Pancreas (tissue), 10 donors: Measurements from ENCODE around the gene CDH13. TPM values are rescaled to one million over a fixed set of nuclear protein-coding genes. Genes with fewer than 3 reads are reported as not detected.

ENCODE experiments used
- ATAC-seq, 4 donors: fragments of 200-7000 bp; cut with Tn5 transposase; one replicate each; pipeline versions ENCODE4 v1.8.0 to v1.9.1; 2020; ENCODE audit warnings: mild to moderate bottlenecking in 4 of 4, moderate library complexity in 4 of 4
- DNase-seq, 6 donors: peaks; one replicate each; pipeline ENCODE4 v3.0.0-alpha.2; 2020
- FAIRE-seq: peaks from 2 replicates; lab custom pipeline; 2012; peaks lifted over from hg19 to GRCh38; lab: Jason Lieb, UNC
- H3K27ac ChIP-seq, 4 donors: fragments of 200-600 bp; sonication (generic); 1 replicate in 3 of 4; 2 replicates in 1 of 4; pipeline versions ENCODE4 v1.5.0 to v1.8.0; 2020
- H3K27me3 ChIP-seq, 4 donors: fragments of 200-600 bp; one replicate each; pipeline ENCODE4 v1.8.0; 2021
- H3K36me3 ChIP-seq, 3 donors: fragments of 200-600 bp; sonication (generic) in 1 of 3; one replicate each; pipeline versions ENCODE4 v1.5.0 to v1.8.0; 2020 to 2021
- H3K4me1 ChIP-seq, 3 donors: fragments of 200-600 bp; one replicate each; pipeline ENCODE4 v1.8.0; 2021
- H3K4me3 ChIP-seq, 4 donors: fragments of 200-600 bp; sonication (generic) in 2 of 4; one replicate each; pipeline versions ENCODE4 v1.5.0 to v1.8.0; 2020 to 2021
- H3K9me3 ChIP-seq, 4 donors: fragments of 200-600 bp; one replicate each; pipeline ENCODE4 v1.8.0; 2021
- CTCF ChIP-seq, 4 donors: fragments of 200-600 bp; sonication (generic) in 3 of 4; IDR thresholded peaks; one replicate each; pipeline versions ENCODE4 v1.5.0 to v1.8.0; 2021; ENCODE audit warnings: antibody characterized with exemption in 4 of 4
- WGBS, 2 donors: extraction: QIAGEN DNeasy Blood & Tissue Kit; methylation state at CpG; one replicate each; pipeline ENCODE4 v1.1.7; 2013; 5-methylcytosine and 5-hydroxymethylcytosine counted together
- intact Hi-C, 3 donors: fragments of 100-400 bp; cut with DNase I; formaldehyde crosslinking; loops; one replicate each; pipeline versions ENCODE4 v1.11.1 to v1.14.2; 2022
- polyA plus RNA-seq, 2 donors: library from polyadenylated mRNA; stranded (reverse); fragments of 200-250 nt; gene quantifications; one replicate each; pipeline ENCODE4 v1.2.3, GENCODE V29; 2013
- total RNA-seq, 6 donors: library from RNA; stranded (reverse); fragmentation: NEBNext Ultra II Directional in 4 of 6; extraction: Animal tissue kit (Norgen Biotek cat#: 25700) in 4 of 6; gene quantifications; one replicate each; pipeline versions ENCODE4 v1.2.1 to v1.2.4, GENCODE V29; 2021 to 2023
- donor health status: healthy with polysubstance abuse.
- donor health status: DM: no; HTN: no; CAD: no; lungs with moderate emphysema.
- donor health status: DM: no; HTN: no; CAD: no.
- donor health status: control.
- donor health status: control.
- donor health status: Bipolar disorder and iron deficiency.
- donor health status: DM: yes; HTN: yes; CAD: no.
- donor health status: DM: no; HTN: no; CAD: no.
- donor health status: DM: no; HTN: no; CAD: no.
- donor health status: DM: yes; HTN: yes; CAD: no.

Gene CDH13
- total and polyA plus RNA-seq, 8 donors: 0.12 to 1.0 (median 0.37) TPM

GRCh38 chr16:82671741-82672140 is 45.0 kb downstream of the CDH13 start:
- no peak for ATAC-seq
- H3K27me3 ChIP-seq: no peaks in the 10 kb centered on the region
- no peak for TF ChIP-seq CTCF (IDR thresholded peaks at IDR 0.05)
- no peak for FAIRE-seq
- WGBS, 2 donors: 84 to 87% methylated on average over 3 of the region's 3 CpGs
- no peak for DNase-seq
- no peaks in the 10 kb centered on the region for H3K4me1 ChIP-seq
- intact Hi-C loops: no loop called here
- no peak overlapping the region for H3K27ac ChIP-seq
- no peaks in the 10 kb centered on the region for H3K9me3 ChIP-seq
- H3K4me3 ChIP-seq: no peak overlapping the region
- H3K36me3 ChIP-seq: no peaks in the 10 kb centered on the region

DNA sequence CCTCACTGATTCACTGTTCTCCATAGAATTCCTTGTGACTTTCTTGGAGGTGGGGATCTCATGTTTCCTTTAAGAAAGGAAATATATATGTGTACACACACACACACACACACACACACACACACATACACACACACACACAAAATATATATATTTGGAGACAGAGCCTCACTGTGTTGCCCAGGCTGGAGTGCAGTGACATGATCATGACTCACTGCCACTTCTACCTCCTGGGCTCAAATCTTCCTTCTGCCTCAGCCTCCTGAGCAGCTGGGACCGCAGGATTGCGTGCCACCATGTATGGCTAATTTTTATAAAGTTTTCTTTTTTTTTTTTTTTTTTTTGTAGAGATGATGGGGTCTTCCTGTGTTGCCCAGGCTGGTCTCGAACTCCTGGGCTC is 45.9 kb downstream of the CDH13 start:
- no peak for TF ChIP-seq CTCF (IDR thresholded peaks at IDR 0.05)
- FAIRE-seq: no peak
- 65 to 74% methylated on average over 3 of the region's 3 CpGs for WGBS, 2 donors

GRCh38 chr16:82675300-82675699 is 48.5 kb downstream of the CDH13 start:
- ATAC-seq (no peak), FAIRE-seq (no peak), DNase-seq (no peak)
- H3K9me3 ChIP-seq: no peaks in the 10 kb centered on the region
- no peak for TF ChIP-seq CTCF (IDR thresholded peaks at IDR 0.05)
- no peaks in the 10 kb centered on the region for H3K36me3 ChIP-seq
- H3K27me3 ChIP-seq: no peaks in the 10 kb centered on the region
- H3K27ac ChIP-seq: no peak overlapping the region
- no peak overlapping the region for H3K4me3 ChIP-seq
- no peaks in the 10 kb centered on the region for H3K4me1 ChIP-seq
- 49 to 56% methylated on average over 3 of the region's 3 CpGs for WGBS, 2 donors
- intact Hi-C loops: no loop called here

More for the DNA sequence above, 45.9 kb downstream of the CDH13 start:
- no peaks in the 10 kb centered on the region for H3K36me3 ChIP-seq
- H3K4me3 ChIP-seq: no peak overlapping the region
- DNase-seq (no peak), ATAC-seq (no peak)
- no peaks in the 10 kb centered on the region for H3K27me3 ChIP-seq
- no peaks in the 10 kb centered on the region for H3K9me3 ChIP-seq
- intact Hi-C loops: no loop called here
- no peaks in the 10 kb centered on the region for H3K4me1 ChIP-seq
- no peak overlapping the region for H3K27ac ChIP-seq

GRCh38 chr16:82681592-82681991 is 54.8 kb downstream of the CDH13 start:
- no peaks in the 10 kb centered on the region for H3K36me3 ChIP-seq
- WGBS, 2 donors: 38 to 50% methylated on average over 11 of the region's 11 CpGs
- no peak overlapping the region for H3K27ac ChIP-seq
- FAIRE-seq: no peak
- H3K4me1 ChIP-seq: no peaks in the 10 kb centered on the region
- no peaks in the 10 kb centered on the region for H3K27me3 ChIP-seq
- ATAC-seq: no peak
- no peak for DNase-seq
- no peak overlapping the region for H3K4me3 ChIP-seq
- no peak for TF ChIP-seq CTCF (IDR thresholded peaks at IDR 0.05)
- H3K9me3 ChIP-seq: no peaks in the 10 kb centered on the region
- intact Hi-C loops: no loop called here

DNA sequence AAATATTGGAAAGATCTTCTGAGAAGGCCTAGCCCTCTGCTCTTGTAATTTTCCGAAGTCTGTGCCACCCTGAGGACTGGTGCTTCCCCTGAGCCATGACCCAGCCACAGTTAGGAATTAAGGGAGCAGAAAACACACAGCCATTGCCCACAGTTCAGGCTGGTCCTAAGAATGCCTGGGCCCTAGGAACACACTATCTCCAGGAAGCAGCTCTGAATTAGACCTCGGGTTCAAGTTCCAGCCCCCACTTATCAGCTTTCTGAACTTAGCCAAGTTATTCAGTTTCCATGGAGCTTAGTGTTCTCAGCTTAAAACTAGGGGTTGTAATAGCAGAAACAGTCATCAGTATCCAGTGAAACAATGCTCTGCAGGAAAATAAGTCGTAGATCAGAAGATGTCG is 56.0 kb downstream of the CDH13 start:
- ATAC-seq (no peak), DNase-seq (no peak), FAIRE-seq (no peak)
- H3K4me3 ChIP-seq: no peak overlapping the region
- no peak for TF ChIP-seq CTCF (IDR thresholded peaks at IDR 0.05)
- 55 to 73% methylated on average over 4 of the region's 4 CpGs for WGBS, 2 donors
- H3K27ac ChIP-seq: no peak overlapping the region
- no peaks in the 10 kb centered on the region for H3K36me3 ChIP-seq
- intact Hi-C loops: no loop called here
- no peaks in the 10 kb centered on the region for H3K9me3 ChIP-seq
- no peaks in the 10 kb centered on the region for H3K27me3 ChIP-seq
- no peaks in the 10 kb centered on the region for H3K4me1 ChIP-seq
